Neural cell (in vitro differentiated cells): ENCODE measurements around the gene CHKB. TPM values are rescaled to one million over a fixed set of nuclear protein-coding genes. Genes with fewer than 3 reads are reported as not detected.

Experiments
- H2AFZ ChIP-seq: fragments of 200-600, 300-800 bp; sonication (generic), shearing (Covaris generic); 2 replicates; pipeline ENCODE4 v1.6.0; 2014; ENCODE audit warnings: low read depth, mild to moderate bottlenecking, antibody characterized with exemption, low read length, moderate library complexity
- H3F3A ChIP-seq: fragments of 200-600 bp; shearing (Covaris generic); 2 replicates; pipeline ENCODE4 v1.6.1; 2016; ENCODE audit warnings: mild to moderate bottlenecking, moderate library complexity, mixed read lengths, antibody characterized with exemption, low read length; ENCODE audit not compliant: insufficient read depth, poor library complexity, severe bottlenecking
- H3K27ac ChIP-seq: fragments of 200-600, 300-800 bp; sonication (generic), shearing (Covaris generic); 2 replicates; pipeline ENCODE4 v1.5.1; 2014; ENCODE audit warnings: mild to moderate bottlenecking, low read length, moderate library complexity
- H3K27me3 ChIP-seq: fragments of 300-800, 200-600 bp; sonication (generic), shearing (Covaris generic); 2 replicates; pipeline ENCODE4 v1.6.0; 2014; ENCODE audit warnings: mild to moderate bottlenecking, low read depth, low read length, moderate library complexity; ENCODE audit not compliant: insufficient read depth
- H3K36me3 ChIP-seq: fragments of 300-800, 200-600 bp; sonication (generic), shearing (Covaris generic); 2 replicates; pipeline ENCODE4 v1.5.1; 2014; ENCODE audit warnings: mild to moderate bottlenecking, antibody characterized with exemption, low read length, moderate library complexity; ENCODE audit not compliant: insufficient read depth
- H3K4me2 ChIP-seq: fragments of 300-800, 200-600 bp; sonication (generic), shearing (Covaris generic); 2 replicates; pipeline ENCODE4 v1.6.0; 2014; ENCODE audit warnings: mild to moderate bottlenecking, low read length
- H3K4me3 ChIP-seq: fragments of 300-800, 200-600 bp; sonication (generic), shearing (Covaris generic); 2 replicates; pipeline ENCODE4 v1.5.1; 2014; ENCODE audit warnings: mild to moderate bottlenecking, low read length, moderate library complexity
- H3K79me2 ChIP-seq: fragments of 200-600 bp; shearing (Covaris generic); replicated peaks from 2 replicates; pipeline ENCODE4 v1.6.0; 2014; ENCODE audit warnings: mild to moderate bottlenecking, low read length, moderate library complexity; ENCODE audit not compliant: insufficient read depth
- H3K9ac ChIP-seq: fragments of 300-800, 200-600 bp; sonication (generic), shearing (Covaris generic); 2 replicates; pipeline ENCODE4 v1.6.1; 2016; ENCODE audit warnings: mild to moderate bottlenecking, low read length, mixed read lengths
- H3K9me2 ChIP-seq: fragments of 200-600 bp; shearing (Covaris generic); 2 replicates; pipeline ENCODE4 v1.6.1; 2016; ENCODE audit warnings: mild to moderate bottlenecking, low read length, mixed read lengths; ENCODE audit not compliant: insufficient read depth
- H3K9me3 ChIP-seq: fragments of 200-600, 300-800 bp; sonication (generic), shearing (Covaris generic); 2 replicates; pipeline ENCODE4 v1.6.1; 2016; ENCODE audit warnings: mild to moderate bottlenecking, mixed run types, low read length, moderate library complexity, mixed read lengths
- H4K20me1 ChIP-seq: fragments of 200-600 bp; shearing (Covaris generic); 2 replicates; pipeline ENCODE4 v1.6.1; 2016; ENCODE audit warnings: mild to moderate bottlenecking, mixed run types; ENCODE audit not compliant: insufficient read depth
- EP300 ChIP-seq: fragments of 450-650 bp; conservative IDR thresholded peaks from 2 replicates; pipeline ENCODE4 v1.6.1; 2014; ENCODE audit warnings: antibody characterized with exemption, mild to moderate bottlenecking, moderate library complexity; ENCODE audit not compliant: poor library complexity, severe bottlenecking
- EZH2 ChIP-seq: fragments of 200-600, 300-800 bp; shearing (Covaris generic), sonication (generic); IDR thresholded peaks from 2 replicates; pipeline ENCODE4 v1.6.1; 2014; ENCODE audit warnings: antibody characterized with exemption, low read length, borderline replicate concordance, mild to moderate bottlenecking; ENCODE audit not compliant: insufficient read depth, poor library complexity, severe bottlenecking
- MXI1 ChIP-seq: fragments of 450-650 bp; conservative IDR thresholded peaks from 2 replicates; pipeline ENCODE4 v1.6.1; 2014; ENCODE audit warnings: antibody characterized with exemption, mild to moderate bottlenecking; ENCODE audit not compliant: poor library complexity, severe bottlenecking
- POLR2AphosphoS5 ChIP-seq: IDR thresholded peaks from 2 replicates; pipeline ENCODE4 v1.6.1; 2012
- RAD21 ChIP-seq: fragments of 450-650 bp; conservative IDR thresholded peaks from 2 replicates; pipeline ENCODE4 v1.6.1; 2014; ENCODE audit warnings: antibody characterized with exemption, mild to moderate bottlenecking, moderate library complexity
- REST ChIP-seq: IDR thresholded peaks from 2 replicates; pipeline ENCODE4 v1.6.1; 2012; ENCODE audit warnings: borderline replicate concordance
- SMC3 ChIP-seq: fragments of 450-650 bp; conservative IDR thresholded peaks from 2 replicates; pipeline ENCODE4 v1.6.1; 2014; ENCODE audit warnings: antibody characterized with exemption, mild to moderate bottlenecking, moderate library complexity; ENCODE audit not compliant: poor library complexity
- TAF1 ChIP-seq: IDR thresholded peaks from 2 replicates; pipeline ENCODE4 v1.6.1; 2012; ENCODE audit warnings: low read depth
- polyA plus RNA-seq: library from polyadenylated mRNA; depleted of rRNA; stranded (reverse); fragments of >200 nt; gene quantifications from 2 replicates; pipeline ENCODE4 v1.2.3, GENCODE V29; 2014
- TF ChIP-seq, protein P1 (sequence below): fragments of 450-650 bp; IDR thresholded peaks from 2 replicates; pipeline ENCODE4 v1.5.1; 2014; ENCODE audit warnings: antibody characterized with exemption, mild to moderate bottlenecking, moderate library complexity; ENCODE audit not compliant: poor library complexity, severe bottlenecking

The CHKB gene
- polyA plus RNA-seq, 1 donor from 2014 or later: 173 TPM

DNA sequence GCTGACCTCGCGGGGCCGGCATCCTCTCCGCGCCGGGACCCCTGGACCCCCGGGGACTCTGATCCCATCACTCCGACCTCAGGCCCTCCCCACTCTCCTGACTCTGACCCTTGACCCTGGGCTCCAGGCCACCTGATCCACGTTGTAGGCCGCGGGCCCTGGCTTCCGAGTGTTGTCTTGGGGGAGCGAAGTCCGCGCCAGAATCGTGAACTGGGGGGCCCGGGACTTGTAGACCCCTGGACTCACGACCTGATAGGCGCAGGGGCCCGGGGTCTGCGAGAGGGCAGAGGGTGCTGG is 52.1 kb downstream of the CHKB start:
- Histone ChIP-seq H3K79me2 (no peaks in the 10 kb centered on the region), H3K9ac (no peak overlapping the region), H3K9me3 (no peaks in the 10 kb centered on the region), H2AFZ (no peak overlapping the region), H3K4me3 (peak overlapping the region; percentile 57), H3K9me2 (no peaks in the 10 kb centered on the region), H3F3A (no peaks in the 10 kb centered on the region), H3K4me2 (no peak overlapping the region), H3K27me3 (peaks cover 34% of the 10 kb centered on the region), H3K27ac (no peak overlapping the region), H3K36me3 (no peaks in the 10 kb centered on the region), H4K20me1 (no peaks in the 10 kb centered on the region)
- no peak for TF ChIP-seq POLR2AphosphoS5
- TF ChIP-seq MXI1: no peak
- TF ChIP-seq TAF1: no peak
- TF ChIP-seq EP300: no peak
- no peak for TF ChIP-seq REST
- TF ChIP-seq EZH2: no peak
- no peak for TF ChIP-seq RAD21
- TF ChIP-seq, protein P1, sequence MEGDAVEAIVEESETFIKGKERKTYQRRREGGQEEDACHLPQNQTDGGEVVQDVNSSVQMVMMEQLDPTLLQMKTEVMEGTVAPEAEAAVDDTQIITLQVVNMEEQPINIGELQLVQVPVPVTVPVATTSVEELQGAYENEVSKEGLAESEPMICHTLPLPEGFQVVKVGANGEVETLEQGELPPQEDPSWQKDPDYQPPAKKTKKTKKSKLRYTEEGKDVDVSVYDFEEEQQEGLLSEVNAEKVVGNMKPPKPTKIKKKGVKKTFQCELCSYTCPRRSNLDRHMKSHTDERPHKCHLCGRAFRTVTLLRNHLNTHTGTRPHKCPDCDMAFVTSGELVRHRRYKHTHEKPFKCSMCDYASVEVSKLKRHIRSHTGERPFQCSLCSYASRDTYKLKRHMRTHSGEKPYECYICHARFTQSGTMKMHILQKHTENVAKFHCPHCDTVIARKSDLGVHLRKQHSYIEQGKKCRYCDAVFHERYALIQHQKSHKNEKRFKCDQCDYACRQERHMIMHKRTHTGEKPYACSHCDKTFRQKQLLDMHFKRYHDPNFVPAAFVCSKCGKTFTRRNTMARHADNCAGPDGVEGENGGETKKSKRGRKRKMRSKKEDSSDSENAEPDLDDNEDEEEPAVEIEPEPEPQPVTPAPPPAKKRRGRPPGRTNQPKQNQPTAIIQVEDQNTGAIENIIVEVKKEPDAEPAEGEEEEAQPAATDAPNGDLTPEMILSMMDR: no peak
- TF ChIP-seq SMC3: no peak

DNA sequence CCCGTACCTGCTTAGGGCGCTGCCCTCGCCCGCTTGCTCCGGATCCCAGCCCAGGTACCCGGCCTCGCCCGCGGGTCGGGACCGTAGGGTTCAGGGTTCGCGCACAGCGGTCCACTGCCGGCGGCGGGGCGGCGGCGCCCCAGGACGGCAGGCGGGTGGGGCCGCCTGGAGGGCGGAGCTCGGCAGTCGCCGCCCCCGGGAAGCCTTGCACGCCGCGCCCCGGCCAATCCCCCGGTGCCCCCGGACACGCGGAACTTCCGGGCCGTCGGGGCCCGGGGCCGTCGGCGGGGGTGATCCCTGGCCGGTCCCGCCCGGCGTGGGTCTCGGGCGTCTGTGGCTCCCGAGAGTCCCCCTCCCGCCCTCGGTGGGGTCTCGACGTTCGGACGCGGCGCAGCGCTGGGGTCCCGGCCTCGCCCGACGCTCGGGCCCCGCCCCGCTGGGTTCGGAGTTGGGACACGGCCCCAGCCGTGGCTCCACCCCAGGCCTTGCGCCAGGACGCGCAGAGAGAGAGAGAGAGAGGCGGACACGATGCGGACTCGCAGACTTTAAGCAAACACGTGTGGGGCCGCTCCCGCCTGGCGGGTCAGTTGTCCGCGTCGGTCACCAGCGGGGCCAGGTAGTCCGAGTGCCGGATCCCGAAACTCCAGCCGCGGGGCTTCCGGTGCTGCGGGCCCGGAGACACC is 52.6 kb downstream of the CHKB start, which contains the start of gene TYMP:
Gene TYMP (minus strand): TSS at position 116 of the 683 bp plus-strand sequence. CDS start 303 bp downstream, outside the sequence.
- Histone ChIP-seq H2AFZ (no peak within 1 kb of the TSS), H3K4me2 (no peak within 1 kb of the TSS), H3K4me3 (peak within 1 kb of the TSS; percentile 57), H3K9me3 (no peaks in the 10 kb centered on the region), H4K20me1 (no peaks in the 10 kb centered on the region), H3K9ac (no peak within 1 kb of the TSS), H3K79me2 (no peaks in the 10 kb centered on the region), H3K36me3 (no peaks in the 10 kb centered on the region), H3K27ac (no peak within 1 kb of the TSS), H3F3A (no peaks in the 10 kb centered on the region), H3K9me2 (no peaks in the 10 kb centered on the region), H3K27me3 (peaks cover 34% of the 10 kb centered on the region)
- TF ChIP-seq, protein P1: no peak
- TF ChIP-seq TAF1 (no peak), EZH2 (no peak), MXI1 (no peak), POLR2AphosphoS5 (no peak), SMC3 (no peak), EP300 (no peak), REST (no peak), RAD21 (no peak)
